Smooth muscle cell of the brain vasculature (primary cell): ENCODE data around the gene CGB2.
"Not testable (repeated sequence)": the region's sequence is repeated elsewhere in the genome, so short reads cannot be mapped to it uniquely, and the experiment has no call there.

Source experiments
- DNase-seq: peaks from one replicate; pipeline ENCODE4 v3.0.0-alpha.2; 2012; ENCODE audit warnings: low read depth, low spot score

The CGB2 gene

GRCh38 chr19:49010453-49010852 is 21.2 kb upstream of the CGB2 start:
- no peak for DNase-seq

GRCh38 chr19:49011194-49011593 is 20.5 kb upstream of the CGB2 start:
- no peak for DNase-seq

GRCh38 chr19:49014123-49014869 is 17.4 kb upstream of the CGB2 start:
- DNase-seq, result no peak

GRCh38 chr19:49014870-49015255 is 16.8 kb upstream of the CGB2 start:
- DNase-seq, result no peak

GRCh38 chr19:49016067-49016839 is 15.4 kb upstream of the CGB2 start:
- DNase-seq, result no peak

- DNase-seq, result no peak
Observed at GRCh38 chr19:49017041-49017665, 14.5 kb upstream of the CGB2 start, which contains the start of gene LHB. TSS of gene LHB (minus strand) at chr19:49017091. CDS start at chr19:49017081, 10 bp downstream.

GRCh38 chr19:49017666-49018351 is 13.9 kb upstream of the CGB2 start:
- no peak for DNase-seq

- not testable (repeated sequence) for DNase-seq
Observed at GRCh38 chr19:49018388-49019241, 13.1 kb upstream of the CGB2 start.

- DNase-seq, result no peak
Observed at GRCh38 chr19:49019242-49019932, 12.3 kb upstream of the CGB2 start.

GRCh38 chr19:49020342-49020741 is 11.3 kb upstream of the CGB2 start:
- no peak for DNase-seq

- DNase-seq, result no peak
Observed at GRCh38 chr19:49020931-49021895, 10.5 kb upstream of the CGB2 start.

GRCh38 chr19:49022116-49022515 is 9.6 kb upstream of the CGB2 start:
- no peak for DNase-seq

GRCh38 chr19:49024233-49024632 is 7.5 kb upstream of the CGB2 start, which contains the start of gene CGB3:
TSS of gene CGB3 (minus strand) at chr19:49024333. CDS start at chr19:49023971, 362 bp downstream.
- not testable (repeated sequence) for DNase-seq

- not testable (repeated sequence) for DNase-seq
Observed at GRCh38 chr19:49025088-49025487, 6.6 kb upstream of the CGB2 start.

GRCh38 chr19:49025599-49025998 is 6.1 kb upstream of the CGB2 start:
- DNase-seq, result not testable (repeated sequence)

GRCh38 chr19:49028686-49029085 is 3.0 kb upstream of the CGB2 start:
- DNase-seq, result not testable (repeated sequence)

GRCh38 chr19:49029749-49030148 is 1.9 kb upstream of the CGB2 start:
- not testable (repeated sequence) for DNase-seq

GRCh38 chr19:49030323-49030722 is 1.4 kb upstream of the CGB2 start:
- not testable (repeated sequence) for DNase-seq

- DNase-seq, result not testable (repeated sequence)
Observed at GRCh38 chr19:49036815-49037214, 5.1 kb downstream of the CGB2 start, which contains the start of gene CGB1. TSS of gene CGB1 (minus strand) at chr19:49036895. CDS start at chr19:49036711, 184 bp downstream.
